Measurements from ENCODE around the gene NXPH1. TPM values are rescaled to one million over a fixed set of nuclear protein-coding genes. Genes with fewer than 3 reads are reported as not detected.

The NXPH1 gene
- total RNA-seq, 4 donors from 2014 or later, result not detected

DNA sequence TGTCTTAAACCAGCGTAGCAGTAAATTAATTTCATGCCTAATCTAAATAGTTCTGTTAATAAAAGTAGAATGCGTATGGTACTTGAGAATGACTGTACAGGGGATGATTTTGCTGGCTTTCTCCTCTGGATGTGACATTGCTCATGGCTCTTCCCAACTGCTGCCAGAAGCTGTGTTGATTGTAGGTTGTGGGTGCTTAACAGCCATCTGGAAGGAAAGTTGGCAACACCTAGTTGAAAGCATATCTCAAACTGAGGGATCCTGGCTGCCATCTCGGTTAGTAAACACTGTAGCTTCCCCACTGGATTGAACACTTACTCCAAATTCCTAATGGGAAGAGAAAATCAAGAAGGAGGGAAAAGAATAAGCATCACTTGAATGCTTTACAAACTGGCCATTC is 130.9 kb downstream of the NXPH1 start:
- TF ChIP-seq, protein P1, sequence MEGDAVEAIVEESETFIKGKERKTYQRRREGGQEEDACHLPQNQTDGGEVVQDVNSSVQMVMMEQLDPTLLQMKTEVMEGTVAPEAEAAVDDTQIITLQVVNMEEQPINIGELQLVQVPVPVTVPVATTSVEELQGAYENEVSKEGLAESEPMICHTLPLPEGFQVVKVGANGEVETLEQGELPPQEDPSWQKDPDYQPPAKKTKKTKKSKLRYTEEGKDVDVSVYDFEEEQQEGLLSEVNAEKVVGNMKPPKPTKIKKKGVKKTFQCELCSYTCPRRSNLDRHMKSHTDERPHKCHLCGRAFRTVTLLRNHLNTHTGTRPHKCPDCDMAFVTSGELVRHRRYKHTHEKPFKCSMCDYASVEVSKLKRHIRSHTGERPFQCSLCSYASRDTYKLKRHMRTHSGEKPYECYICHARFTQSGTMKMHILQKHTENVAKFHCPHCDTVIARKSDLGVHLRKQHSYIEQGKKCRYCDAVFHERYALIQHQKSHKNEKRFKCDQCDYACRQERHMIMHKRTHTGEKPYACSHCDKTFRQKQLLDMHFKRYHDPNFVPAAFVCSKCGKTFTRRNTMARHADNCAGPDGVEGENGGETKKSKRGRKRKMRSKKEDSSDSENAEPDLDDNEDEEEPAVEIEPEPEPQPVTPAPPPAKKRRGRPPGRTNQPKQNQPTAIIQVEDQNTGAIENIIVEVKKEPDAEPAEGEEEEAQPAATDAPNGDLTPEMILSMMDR (IDR thresholded peaks at IDR 0.05 in 4 of 5, conservative IDR thresholded peaks at IDR 0.05 in 1 of 5), result no peak
- TF ChIP-seq POLR2A (IDR thresholded peaks at IDR 0.05), result no peak
- H3K27ac ChIP-seq, result no peak overlapping the region
- H3K27me3 ChIP-seq, result no peaks in the 10 kb centered on the region
- H3K9me3 ChIP-seq, result no peaks in the 10 kb centered on the region
- ATAC-seq, result no peak
- intact Hi-C loops (cut with DNase I; ENCODE audit: low total_unique reads), result no loop called here
- no peaks in the 10 kb centered on the region for H3K4me1 ChIP-seq
- in situ Hi-C loops (cut with MboI; ENCODE audit: low sequenced_read_pairs in 4 of 4), result no loop called here
- H3K4me3 ChIP-seq, result no peak overlapping the region
- no peaks in the 10 kb centered on the region for H3K36me3 ChIP-seq
- DNase-seq, result no peak

DNA sequence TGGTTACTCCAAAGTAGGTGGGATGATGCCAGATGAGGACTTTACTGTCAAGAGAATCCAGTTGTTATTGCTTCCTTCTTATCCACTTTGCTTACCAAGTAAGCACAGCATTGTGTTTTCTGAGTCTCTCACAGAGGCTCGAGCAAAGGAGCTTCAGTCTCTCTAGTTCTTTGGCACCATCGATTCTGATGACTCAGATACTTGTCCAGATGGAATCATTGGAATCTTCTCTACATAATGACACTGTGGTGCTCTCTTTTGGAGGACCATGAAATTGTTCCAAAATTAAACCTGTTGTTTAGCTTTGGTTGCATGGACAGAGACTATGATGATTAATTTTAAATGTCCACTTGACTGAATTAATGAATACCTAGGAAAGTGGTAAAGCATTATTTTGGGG is 132.6 kb downstream of the NXPH1 start:
- Histone ChIP-seq H3K9me3 (no peaks in the 10 kb centered on the region), H3K4me1 (no peaks in the 10 kb centered on the region), H3K4me3 (no peak overlapping the region), H3K27me3 (no peaks in the 10 kb centered on the region), H3K27ac (no peak overlapping the region), H3K36me3 (no peaks in the 10 kb centered on the region)
- intact Hi-C loops (cut with DNase I; ENCODE audit: low total_unique reads) (no loop called here), in situ Hi-C loops (cut with MboI; ENCODE audit: low sequenced_read_pairs in 4 of 4) (no loop called here)
- ATAC-seq (no peak), DNase-seq (no peak)
- no peak for TF ChIP-seq POLR2A (IDR thresholded peaks at IDR 0.05)
- TF ChIP-seq, protein P1 (IDR thresholded peaks at IDR 0.05 in 4 of 5, conservative IDR thresholded peaks at IDR 0.05 in 1 of 5), result no peak

DNA sequence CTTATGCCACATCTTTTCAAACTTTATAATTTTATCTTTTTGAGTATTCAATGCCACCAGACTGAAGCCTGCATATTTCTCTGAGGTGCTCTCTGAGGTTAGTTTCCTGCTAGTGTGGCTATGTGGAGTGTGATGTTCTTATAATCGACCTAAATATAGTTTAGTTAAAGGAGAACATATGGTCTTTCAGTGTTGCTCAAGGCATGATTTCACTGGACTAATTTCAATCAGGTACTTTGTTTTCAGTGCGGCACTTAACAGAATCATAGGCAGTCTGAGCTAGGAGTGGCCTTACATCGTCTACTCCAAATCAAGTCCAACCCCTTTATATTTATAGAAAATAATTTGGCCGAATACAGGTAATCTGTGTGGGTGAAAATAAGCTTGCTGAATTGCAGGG is 134.2 kb downstream of the NXPH1 start:
- ATAC-seq (no peak), DNase-seq (no peak)
- Histone ChIP-seq H3K4me1 (no peaks in the 10 kb centered on the region), H3K36me3 (no peaks in the 10 kb centered on the region), H3K4me3 (no peak overlapping the region), H3K27ac (no peak overlapping the region), H3K27me3 (no peaks in the 10 kb centered on the region), H3K9me3 (no peaks in the 10 kb centered on the region)
- intact Hi-C loops (cut with DNase I; ENCODE audit: low total_unique reads), result no loop called here
- in situ Hi-C loops (cut with MboI; ENCODE audit: low sequenced_read_pairs in 4 of 4), result no loop called here
- TF ChIP-seq, protein P1 (IDR thresholded peaks at IDR 0.05 in 4 of 5, conservative IDR thresholded peaks at IDR 0.05 in 1 of 5), result no peak
- no peak for TF ChIP-seq POLR2A (IDR thresholded peaks at IDR 0.05)

DNA sequence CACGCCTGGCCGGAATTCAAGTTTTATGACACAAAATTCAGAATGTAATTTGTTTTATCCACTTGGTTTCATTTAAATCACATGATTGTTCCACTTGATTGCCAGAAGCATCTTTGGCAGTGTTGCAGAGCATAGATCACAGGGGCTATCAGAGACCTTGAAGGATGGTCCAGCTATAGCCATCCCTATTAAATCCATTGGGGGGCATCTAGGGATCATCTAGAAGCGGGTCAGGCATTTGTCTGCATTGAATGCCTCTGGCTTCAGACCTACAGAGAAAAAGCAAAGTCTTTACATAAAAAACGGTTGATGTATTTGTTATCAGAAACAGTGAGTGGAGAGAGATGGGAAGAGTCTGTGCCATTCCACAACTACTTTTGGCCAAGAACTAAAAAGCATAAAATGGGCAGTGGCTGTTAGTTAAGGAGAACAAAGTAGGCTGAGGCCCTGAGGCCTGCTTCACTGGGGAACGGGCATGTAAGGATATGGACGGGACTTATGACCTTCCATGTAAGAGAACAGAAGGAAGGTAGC is 146.3 kb downstream of the NXPH1 start:
- no peak for DNase-seq
- ATAC-seq, result no peak
- Histone ChIP-seq H3K36me3 (no peaks in the 10 kb centered on the region), H3K4me1 (no peaks in the 10 kb centered on the region), H3K9me3 (no peaks in the 10 kb centered on the region), H3K27ac (no peak overlapping the region), H3K4me3 (no peak overlapping the region), H3K27me3 (no peaks in the 10 kb centered on the region)
- no peak for TF ChIP-seq POLR2A (IDR thresholded peaks at IDR 0.05)
- TF ChIP-seq, protein P1 (IDR thresholded peaks at IDR 0.05 in 4 of 5, conservative IDR thresholded peaks at IDR 0.05 in 1 of 5), result no peak
- intact Hi-C loops (cut with DNase I; ENCODE audit: low total_unique reads) (no loop called here), in situ Hi-C loops (cut with MboI; ENCODE audit: low sequenced_read_pairs in 4 of 4) (no loop called here)

DNA sequence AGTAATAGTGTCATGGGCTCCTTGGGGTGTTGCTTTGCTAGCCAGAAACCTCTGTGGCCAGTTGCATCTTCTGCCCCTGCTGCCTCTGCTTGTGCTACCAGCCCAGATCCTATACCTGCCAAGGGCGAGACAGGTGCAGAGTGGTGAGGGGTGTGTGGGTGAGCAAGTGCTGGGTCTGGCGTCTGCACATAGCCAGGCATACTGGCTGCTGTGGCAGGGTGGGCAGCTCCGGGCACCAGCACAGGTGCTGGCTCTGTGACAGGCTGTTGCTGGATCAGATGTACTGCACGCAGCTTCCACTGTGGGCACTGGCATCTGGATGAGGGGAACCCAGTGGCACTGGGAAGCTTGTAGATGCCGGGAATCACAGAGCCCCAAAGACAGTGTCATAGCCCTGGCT is 148.4 kb downstream of the NXPH1 start:
- no peak overlapping the region for H3K27ac ChIP-seq
- DNase-seq (no peak), ATAC-seq (no peak)
- no peaks in the 10 kb centered on the region for H3K4me1 ChIP-seq
- H3K4me3 ChIP-seq, result no peak overlapping the region
- in situ Hi-C loops (cut with MboI; ENCODE audit: low sequenced_read_pairs in 4 of 4) (no loop called here), intact Hi-C loops (cut with DNase I; ENCODE audit: low total_unique reads) (no loop called here)
- H3K27me3 ChIP-seq, result no peaks in the 10 kb centered on the region
- no peaks in the 10 kb centered on the region for H3K36me3 ChIP-seq
- H3K9me3 ChIP-seq, result no peaks in the 10 kb centered on the region
- TF ChIP-seq, protein P1 (IDR thresholded peaks at IDR 0.05 in 4 of 5, conservative IDR thresholded peaks at IDR 0.05 in 1 of 5), result no peak
- TF ChIP-seq POLR2A (IDR thresholded peaks at IDR 0.05), result no peak
